Inflammatory macrophage treated with lipopolysaccharide for 1 hour (primary cell): ENCODE measurements around the gene IL2RA.

Experiments used
- DNase-seq, 2 donors: peaks; one replicate each; pipeline ENCODE4 v3.0.0-alpha.2; 2020 to 2022

IL2RA gene

DNA sequence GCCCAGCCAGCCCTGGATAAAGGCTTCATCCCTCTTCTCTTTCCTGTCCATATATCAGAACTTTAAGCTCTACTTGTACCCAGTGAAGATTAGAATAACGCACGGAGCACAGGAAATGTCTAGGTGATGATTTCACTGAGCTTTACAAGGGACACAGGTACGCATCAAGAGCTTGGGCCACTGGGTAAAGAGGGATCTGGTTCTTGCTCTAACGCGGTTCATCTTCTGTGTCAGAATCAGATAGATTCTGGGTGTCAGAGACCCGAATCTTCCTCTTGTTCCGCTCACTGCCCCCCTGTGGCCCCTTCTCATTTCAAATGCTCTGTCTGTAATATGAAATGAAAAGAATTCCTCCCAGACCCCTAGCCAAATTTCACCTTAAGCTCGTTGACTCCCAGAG is 24.7 kb downstream of the IL2RA start:
- DNase-seq, result no peak

DNA sequence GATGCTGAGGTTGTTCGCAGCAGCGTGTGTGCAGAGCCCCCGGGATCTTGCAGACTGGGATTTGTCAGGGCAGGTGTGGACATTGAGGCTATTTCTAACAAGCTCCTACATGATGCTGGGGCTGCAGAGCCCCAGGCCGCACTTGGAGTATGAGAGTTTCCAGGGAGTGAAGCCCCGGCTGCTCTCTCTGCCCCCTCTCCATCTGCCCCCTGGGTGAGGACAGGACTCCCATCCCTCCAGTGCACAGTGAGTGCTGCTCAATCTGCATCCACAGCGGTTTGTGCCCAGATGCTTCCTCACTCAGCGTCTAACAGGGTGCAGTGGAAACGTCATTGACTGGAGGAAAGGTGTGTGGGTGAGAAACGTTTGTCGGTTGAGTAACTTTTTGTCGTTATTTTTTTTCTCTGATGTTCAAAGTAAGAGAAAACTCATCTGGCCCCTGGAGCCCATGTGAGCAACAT is 25.3 kb downstream of the IL2RA start:
- DNase-seq, result no peak

DNA sequence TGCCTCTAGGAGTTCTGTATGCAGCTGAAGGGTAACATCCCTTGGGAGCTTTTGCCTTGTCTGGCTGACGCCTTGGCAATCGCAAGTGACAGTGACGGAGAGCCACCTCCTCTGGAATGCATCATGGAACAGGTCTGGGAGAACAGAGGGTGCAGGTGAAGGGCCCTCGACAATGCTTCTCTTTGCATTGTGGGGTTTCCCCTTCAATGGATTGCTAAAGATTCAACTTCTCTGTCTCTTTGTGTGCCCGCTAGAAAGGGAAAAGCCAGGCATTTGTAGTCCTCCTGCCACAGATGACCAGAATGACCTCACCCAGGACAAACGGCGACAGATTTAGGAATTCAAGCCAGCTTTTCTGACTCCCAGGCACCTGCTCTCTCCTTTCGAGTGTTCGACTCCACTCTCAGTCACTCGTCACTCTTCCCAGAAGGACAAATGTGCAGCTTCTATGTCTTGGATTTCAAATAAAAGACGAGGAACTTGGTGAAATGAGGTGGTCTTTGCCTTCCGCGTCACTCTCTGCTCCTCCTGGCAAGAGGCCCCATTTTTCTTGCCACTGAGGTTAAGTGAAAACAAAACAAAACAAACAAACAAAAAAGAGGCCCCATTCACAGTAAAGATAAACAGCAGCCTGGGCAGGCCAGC is 26.1 kb downstream of the IL2RA start:
- DNase-seq, result peak; percentile 65 to 83

DNA sequence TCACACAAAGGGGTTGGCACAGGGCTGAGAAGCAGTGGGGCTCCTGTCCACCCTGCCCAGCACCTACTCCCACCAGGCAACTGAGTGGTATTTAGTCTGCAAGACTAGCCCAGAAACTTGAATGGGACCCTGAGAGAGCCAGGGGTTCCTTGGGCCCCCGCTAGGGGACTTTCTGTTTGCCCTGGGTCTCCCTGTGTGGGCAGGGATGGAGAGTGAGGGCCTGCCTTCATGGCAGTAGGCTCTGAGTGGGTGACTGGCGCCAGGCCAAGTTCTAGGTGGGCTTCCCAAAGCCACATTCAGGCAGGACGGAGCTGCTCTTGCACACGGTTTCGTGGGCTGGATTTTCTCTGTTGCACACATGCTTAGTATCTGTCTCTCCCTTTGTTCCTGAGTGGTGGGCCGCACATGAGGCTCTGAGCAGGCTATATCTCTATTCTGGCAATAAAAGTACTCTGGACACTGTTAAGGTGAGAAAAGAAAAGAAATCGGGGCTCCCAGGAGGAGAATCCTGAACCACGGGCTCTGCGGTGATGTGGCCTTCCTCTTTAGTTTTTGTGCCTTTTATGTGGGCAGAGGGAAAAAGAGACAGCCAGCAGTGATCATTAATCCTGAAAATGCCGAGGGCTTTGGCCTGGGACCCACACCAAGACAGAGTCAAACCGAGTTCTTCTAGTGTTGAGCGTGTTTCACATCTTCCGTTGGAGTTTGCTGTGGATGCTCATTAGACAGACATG is 26.9 kb downstream of the IL2RA start:
- no peak for DNase-seq

DNA sequence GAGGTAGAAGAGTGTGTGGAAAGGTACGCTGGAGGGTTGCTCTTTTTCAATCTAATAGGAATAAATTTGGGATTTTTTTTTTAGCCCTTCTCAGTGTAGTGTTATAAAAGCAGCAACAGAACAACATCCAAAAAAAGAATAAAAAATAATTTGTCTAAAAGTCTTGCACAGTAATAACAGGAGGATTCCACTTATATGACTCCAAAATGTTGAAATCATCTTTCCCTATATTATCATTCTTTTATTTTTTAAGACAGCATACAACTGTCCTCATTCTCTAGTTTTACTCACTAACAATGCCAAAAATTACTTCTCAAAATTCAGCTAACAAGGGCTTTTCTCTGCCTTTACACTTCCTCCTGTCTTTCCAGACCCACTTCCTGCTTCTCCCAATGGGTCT is 27.8 kb downstream of the IL2RA start:
- DNase-seq, result peak in 1 of 2 donors; percentile 29

DNA sequence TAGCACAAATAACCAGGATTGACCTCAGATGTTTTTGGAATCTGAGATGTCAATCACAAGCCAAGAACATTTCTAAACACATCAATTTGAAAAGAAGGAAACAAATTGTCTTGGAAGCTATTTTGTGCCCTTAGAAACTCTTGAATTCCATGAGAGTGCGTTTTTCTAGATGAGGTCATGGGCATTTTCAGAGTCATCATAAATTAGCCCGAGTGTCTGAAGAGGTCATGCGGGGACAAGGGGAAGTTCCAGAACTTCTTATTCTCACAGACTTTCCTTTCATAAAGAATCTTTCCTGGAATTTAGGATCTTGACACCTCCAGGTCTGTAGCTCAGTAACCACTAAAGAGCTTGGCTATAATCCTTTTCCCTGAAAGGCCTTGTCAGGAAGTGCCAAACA is 28.2 kb downstream of the IL2RA start:
- DNase-seq, result peak; percentile 94 to 95

DNA sequence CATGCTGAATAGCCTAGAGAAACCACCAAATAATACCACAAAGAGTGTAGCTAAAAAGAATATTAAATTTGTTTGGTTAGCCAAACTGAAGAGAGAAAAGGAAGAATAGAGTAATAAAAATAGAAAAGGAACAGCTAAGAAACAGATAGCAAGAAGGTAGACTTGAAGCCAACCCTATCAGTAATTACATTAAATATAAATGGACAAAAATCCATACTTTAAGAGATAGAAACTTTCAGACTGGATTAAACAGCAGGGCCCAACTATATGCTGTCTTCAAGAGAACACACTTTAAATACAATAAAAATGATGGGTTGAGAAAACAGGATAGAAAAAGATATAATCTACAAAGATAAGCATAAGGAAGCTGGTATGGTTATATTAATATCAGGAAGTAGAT is 31.2 kb downstream of the IL2RA start:
- no peak for DNase-seq

DNA sequence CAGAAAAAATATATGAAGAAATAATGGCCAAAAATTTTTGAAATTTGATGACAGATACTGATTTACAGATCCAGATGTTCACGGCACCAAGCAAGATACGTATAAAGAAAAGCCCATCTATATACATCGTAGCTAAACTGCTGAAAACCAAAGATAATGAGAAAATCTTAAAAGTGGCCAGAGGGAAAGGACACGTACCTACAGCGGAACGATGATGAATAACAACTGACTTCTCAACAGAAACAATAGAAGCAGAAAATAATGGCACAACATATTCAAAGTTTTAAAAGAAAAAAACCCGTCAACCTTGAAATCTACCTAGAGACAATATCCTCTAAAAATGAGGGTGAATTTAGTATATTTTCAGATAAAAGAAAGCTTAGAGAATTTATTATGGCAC is 31.9 kb downstream of the IL2RA start:
- DNase-seq, result no peak

DNA sequence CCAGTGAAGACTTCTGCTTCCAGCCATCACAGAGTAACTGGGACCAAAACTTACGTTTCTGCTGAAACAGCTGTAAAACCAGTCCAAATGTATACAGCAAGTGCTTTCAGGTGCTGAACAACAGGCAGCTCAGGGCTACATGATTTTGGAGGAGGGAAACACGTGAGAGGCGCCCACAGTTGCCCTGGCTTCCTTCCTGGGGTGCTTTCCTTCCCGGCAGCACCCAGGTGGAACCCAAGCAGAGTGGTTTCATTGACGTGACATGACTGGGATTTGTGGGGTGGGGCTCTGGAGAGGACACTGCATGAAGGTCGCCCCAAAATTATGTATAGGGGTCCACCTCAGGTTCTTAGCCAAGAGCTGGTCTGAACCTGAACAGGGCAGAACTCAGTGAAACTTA is 34.2 kb downstream of the IL2RA start:
- no peak for DNase-seq

DNA sequence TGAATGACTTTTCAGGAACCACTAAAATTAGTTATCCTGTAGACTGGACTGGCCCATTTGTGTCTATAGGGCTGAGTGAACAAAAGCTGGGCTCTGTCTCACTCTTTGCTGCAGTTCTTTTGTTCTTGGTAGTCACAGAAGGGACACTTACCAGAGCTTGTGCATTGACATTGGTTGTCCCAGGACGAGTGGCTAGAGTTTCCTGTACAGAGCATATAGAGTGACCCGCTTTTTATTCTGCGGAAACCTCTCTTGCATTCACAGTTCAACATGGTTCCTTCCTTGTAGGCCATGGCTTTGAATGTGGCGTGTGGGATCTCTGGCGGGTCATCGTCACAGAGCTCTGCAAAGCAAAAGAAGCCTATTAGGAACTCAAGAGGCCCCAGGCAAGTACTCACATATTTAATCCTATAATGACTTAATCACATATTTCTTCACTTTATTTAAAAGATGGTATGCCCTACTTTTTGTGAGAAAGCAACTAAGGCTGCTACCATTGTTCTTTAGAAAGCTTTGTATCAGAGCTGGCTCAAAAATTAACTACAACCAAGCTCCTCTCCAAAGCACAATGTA is 36.4 kb downstream of the IL2RA start:
- no peak for DNase-seq

DNA sequence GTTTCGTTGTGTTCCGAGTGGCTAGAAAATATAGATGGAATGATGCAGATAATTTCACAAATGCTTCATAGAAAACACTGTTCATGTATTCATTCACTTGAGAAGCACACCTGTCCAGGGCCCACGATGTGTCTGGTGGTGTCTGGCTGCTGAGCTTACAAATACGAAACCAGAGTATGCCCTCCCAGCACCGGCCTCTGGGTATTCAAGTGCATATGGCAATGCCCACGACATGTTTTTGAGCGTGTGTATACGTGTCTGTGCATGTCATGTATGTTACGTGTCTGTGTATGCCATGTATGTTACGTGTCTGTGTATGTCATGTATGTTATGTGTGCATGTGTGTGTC is 37.9 kb downstream of the IL2RA start:
- DNase-seq, result no peak

DNA sequence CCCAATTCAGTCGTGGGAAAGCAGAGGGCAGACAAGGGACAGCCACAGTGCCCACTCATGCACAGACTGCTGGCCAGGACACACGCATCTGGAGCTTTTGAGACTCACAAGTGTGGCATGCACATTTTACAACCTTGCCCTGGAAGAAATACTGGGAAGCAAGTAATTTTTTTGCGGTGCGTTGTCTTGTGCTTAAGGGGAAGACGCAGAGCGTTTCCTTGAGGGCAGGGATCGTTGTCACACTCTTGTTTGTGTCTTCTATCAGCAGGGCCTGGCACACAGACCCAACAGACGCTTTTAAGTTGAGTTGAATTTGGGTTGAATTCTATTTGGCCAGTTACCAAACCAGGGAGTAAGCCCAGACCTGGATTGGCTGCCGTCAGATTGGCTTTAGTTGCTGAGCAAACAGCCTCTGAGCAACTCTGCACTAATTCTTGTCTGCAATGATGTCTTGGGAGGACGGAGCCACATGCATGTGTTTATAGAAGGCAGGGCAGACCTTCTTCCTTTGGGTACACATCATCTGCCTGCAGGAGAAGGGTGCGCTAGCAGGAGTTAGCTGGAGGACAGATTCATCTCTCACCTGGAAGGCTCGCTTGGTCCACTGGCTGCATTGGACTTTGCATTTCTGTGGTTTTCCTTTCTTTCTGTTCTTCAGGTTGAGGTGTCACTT is 38.4 kb downstream of the IL2RA start:
- DNase-seq, result no peak

DNA sequence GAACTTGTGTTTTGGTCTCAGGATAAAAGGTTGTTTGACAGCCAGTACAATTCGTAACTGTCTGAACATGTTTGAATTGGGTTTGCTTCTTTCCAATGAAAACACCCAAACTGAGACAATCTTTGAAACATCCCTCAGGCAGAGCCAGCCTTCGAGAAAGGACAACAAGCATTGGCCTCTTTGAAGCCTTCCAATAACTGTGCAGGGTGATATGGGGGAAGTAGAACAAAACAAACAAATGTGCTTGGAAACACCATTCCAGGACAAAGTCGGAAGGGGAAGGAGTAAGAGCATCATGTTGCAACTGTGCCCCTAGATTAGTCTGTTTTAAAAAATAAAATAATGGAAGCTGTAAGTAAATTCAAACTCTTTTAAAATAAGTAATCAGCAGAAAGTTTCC is 39.5 kb downstream of the IL2RA start:
- DNase-seq, result no peak

DNA sequence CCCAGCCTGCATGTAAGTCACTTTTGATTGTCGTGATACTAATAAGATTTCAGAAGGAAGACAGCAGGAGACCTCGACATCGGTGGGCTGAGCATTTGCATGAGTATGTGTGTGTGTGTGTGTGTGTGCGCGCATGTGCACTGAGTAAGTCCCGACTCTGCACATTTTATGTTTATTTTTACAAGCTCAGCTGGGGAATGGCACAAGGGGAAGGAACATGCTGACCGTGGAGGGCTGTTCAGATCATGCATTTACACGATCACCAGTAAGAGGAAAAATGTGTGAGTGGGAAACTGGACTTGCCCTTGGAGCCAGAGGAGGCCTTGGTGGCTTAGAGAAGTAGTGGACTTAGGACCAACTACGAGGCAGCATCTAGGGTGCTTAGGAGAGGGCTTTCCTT is 41.3 kb downstream of the IL2RA start:
- no peak for DNase-seq

DNA sequence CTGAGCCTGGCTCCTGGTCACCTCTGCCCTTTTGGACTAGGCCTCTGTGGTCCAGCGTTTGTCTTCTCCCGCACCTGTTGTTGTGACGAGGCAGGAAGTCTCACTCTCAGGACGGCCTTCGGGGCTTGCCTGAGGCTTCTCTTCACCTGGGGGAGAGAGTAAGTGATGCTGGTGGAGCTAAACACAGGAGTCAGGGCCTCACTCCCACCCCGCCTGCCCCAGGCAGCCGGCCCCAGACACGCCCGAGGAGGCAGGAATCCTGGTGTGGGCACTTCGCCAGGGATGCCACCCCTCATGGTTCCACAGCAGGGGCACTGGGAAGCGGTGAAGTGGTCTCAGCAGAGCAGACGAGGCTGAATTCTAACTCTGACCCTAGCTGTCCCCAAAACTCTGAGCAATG is 42.4 kb downstream of the IL2RA start:
- DNase-seq, result no peak

DNA sequence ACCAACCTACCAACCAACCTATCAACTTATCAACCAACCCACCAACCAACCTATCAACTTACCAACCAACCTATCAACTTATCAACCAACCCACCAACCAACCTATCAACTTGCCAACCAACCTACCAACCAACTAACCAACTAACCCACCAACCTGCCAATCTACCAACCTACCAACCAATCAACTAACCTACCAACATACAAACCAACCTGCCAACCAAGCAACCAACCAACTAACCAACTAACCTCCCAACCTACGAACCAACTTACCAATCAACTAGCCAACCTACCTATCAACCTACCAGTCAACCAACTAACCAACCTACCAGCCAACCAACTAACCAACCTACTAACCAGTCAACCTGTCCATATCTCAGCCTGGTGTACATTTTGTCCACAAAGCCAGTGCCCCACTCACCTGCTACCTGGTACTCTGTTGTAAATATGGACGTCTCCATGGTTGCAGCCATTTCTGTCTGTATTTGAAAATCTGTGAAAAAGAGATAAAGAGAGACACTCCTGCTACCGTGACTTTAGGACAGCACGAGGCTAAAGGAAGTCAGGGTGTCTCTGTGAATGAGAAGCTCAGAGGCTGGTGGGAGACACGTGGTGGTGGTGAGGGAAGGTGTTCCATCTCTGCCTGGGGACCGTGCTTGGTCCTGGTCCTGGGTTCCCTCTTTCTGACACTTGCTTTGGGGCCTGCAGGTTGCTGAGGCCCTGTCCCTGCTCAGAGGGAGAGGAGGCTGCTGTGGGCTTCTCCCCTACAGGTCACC is 43.0 kb downstream of the IL2RA start:
- no peak for DNase-seq

DNA sequence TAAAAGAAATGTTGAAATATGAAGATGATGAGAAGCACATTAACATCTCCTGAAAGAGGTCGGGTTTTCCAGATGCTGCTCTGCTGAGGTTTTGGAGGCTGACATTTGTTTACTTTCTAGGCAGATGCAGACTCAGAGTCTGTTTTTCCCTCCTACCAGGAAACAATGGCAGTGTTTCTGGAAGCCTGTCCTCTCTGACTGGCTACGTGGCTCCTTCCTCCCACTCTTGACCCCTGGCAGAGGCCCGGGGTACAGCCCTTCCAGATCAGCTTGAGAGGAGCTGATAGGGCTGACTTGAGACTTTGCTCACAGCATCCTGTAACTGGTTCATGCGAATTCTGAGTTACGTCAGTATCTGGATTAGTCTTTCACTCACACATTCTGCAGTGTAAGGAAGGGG is 43.7 kb downstream of the IL2RA start:
- no peak for DNase-seq

DNA sequence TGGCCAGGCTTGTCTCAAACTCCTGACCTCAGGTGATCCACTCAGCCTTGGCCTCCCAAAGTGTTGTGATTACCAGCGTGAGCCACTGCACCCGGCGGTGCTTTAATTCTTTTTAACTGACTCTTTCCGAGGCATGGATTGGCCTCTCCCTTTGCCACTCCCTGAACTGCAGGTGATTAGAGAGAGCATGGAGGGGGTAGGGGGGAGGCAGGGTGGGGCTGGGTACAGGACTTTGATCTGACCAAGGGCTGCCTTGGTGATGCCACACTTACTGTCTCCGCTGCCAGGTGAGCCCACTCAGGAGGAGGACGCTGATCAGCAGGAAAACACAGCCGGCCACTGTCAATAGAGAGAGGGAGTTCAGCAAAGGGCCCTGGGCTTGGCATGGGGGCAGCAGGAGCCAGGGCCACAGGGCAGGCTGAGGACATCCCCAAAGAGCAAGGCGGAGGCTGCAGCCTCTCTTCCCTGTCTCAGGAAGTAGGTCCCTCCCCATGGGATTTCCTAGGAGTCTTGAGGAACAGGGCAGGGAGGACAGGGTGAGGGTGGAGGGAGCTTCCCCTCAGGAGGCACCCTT is 44.3 kb downstream of the IL2RA start:
- DNase-seq, result no peak

DNA sequence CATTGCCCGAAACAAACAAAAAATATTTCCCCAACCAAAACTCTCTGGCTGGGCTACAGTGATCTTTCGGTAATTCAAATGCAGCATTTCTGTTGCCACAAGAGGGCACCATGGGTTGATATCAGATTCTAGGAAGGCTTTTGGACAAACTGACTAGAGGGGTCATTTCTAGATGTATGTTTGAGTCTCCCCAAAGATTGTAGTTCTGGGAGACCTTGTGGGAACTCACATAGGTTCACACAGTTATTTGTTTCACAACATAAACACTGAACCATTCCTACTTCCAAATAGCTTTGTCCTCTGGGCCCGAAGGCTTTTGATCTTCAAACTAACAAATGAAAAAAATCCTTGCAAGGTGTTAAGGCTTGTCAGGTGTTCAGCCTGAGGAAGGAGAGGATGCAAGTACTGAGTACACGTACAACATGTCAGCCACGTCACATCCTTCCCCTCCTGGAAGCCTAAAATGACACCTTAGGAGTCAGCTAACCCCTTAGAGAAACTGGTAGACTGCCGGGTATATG is 47.9 kb downstream of the IL2RA start:
- peak; percentile 67 to 93 for DNase-seq

DNA sequence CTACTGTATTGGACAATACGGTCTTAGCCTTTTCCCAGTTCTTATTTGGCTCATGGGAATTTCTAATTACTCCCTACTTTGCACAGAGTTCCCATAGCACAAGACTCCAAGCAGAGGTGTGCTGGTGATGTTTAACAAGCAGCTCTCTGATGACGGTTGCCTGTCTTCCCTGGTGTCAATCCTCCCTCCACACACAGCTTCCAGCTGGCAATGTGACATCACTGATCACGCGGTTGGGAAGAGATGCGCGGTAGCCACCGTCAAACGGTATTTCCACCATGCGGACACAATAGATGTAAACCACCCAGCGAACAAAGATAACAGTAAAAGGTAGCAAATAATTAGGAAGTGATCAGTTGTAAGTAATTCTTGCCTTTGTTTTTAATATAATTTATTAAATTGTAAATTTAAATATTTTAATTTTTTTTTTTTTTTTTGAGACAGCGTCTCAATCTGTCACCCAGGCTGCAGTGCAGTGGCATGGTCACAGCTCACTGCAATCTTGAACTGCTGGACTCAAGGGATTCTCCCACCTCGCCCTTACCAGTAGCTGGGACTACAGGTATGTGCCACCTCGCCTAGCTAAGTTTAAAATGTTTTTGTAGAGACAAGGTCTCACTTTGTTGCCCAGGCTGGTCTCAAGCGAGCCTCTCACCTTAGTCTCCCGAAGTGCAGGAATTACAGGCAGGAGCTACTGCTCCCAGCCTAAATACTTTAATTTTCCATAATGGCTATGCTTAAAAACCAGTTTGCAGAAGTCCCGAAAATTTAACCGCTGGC is 48.6 kb downstream of the IL2RA start:
- DNase-seq, result no peak

DNA sequence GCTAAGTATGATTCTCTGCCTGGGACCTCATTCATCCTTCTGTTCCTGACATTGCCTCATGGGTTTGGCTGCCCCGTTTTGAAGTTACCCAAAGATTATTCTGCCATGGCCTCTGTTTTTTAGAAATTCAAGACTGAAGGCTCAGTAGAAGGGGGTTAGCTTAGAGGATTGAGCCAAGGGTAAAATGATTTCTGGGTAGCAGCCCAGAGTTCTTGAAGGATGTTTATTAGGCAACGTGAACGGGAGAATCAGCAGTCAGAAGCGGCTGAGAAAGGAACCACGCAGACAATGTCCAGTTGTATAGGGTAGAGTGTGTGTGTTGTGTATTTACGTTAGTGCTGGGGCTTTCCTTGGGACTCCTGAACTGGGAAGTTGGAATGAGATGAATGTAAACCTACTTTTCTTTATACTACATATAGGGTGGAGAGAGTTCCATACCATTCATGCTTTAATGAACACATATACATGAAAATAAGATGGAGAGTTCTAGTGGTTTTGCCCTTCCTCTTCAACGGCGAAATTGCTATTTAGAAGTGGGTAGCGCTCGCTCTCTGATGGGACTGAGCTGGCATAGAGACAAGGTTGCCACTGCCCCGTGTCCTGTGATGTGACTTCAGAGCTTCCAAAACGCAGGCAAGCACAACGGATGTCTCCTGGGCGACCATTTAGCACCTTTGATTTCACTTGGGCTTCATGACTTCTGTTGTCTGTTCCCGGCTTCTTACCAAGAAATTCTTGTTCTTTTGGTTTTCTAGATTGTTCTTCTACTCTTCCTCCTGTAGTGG is 49.9 kb downstream of the IL2RA start:
- DNase-seq, result no peak
